Pons (tissue), 1 donor: ENCODE results near the gene KLHL17.
"Not testable (repeated sequence)": the region's sequence is repeated elsewhere in the genome, so short reads cannot be mapped to it uniquely, and the experiment has no call there.

Experiments used
- DNase-seq: peaks from one replicate; pipeline ENCODE4 v3.0.0-alpha.2; 2016; ENCODE audit warnings: low spot score

KLHL17 gene

DNA sequence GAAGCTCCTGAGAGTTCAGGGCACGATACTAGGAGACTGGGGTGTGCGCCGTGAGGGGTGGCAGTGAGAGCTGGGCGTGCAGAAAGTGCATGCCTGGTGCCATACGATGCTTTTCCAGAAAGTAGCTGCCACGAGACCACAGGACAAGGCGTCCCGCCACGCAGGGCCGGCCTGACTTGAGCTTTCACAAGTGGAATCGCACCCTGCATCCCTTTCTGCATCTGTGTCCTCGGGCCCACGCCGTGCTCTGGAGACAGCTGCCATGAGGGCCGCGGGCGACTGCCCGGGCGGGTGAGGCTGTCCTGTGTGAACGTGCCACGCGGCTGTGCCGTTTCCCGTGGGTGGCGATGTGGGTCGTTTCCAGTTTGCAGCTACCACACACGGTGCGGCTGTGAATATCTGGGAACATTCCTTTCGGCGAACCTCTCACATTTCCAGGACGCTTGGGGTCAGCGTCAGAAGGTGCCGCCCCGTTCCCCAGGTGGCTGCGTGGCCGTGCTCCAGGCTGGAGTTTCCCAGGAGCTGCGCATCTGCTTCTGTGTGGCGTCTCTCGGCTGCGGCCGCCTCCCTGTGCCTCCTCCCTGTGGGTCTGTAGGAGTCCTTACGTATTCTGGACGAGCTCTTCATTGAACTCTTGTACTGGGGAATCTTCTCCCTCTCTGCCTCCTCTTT is 22.5 kb downstream of the KLHL17 start:
- no peak for DNase-seq

DNA sequence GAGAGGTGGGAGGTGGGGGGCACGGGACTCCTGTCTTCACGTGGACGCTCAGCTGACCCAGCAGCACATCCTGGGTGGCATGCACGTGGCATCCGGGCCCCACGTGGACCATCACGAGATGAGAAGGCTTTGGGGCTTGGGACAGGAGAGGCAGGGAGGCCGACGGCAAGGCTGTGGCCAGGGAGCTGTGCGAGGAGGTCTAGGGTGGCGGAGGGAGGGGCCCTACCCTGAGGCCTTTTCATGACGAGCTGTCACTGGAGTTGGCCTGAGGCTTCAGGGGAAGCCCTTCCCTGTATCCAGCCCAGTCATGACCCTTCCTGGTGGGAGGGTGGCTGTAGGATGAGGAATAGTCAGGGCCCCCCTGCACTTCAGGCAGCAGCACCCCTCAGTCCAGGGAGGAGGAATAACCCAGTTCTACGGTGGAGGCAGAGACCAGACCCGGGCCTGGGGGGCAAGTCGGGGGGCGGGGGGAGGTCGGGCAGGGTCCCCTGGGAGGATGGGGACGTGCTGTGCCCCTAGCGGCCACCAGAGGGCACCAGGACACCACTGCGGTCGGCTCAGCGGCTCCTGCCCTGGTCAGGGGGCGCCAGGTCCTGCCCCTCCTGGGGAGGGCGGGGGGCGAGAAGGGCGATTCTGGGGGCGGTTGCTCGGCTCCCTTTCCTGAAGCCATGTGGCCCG is 23.6 kb downstream of the KLHL17 start:
- no peak for DNase-seq

DNA sequence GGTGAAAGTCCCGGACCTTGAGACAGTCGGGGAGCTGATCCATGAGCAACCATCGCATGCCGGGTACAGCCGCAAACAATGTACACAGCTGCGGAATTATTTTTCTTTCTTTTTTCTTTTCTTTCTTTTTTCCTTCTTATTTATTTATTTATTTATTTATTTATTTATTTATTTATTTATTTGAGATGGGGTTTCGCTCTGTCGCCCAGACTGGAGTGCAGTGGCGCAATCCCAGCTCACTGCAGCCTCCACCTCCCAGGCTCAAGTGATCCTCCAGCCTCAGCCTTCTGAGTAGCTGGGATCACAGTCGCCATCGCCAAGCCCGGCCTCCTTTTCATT is 24.1 kb downstream of the KLHL17 start:
- no peak for DNase-seq

DNA sequence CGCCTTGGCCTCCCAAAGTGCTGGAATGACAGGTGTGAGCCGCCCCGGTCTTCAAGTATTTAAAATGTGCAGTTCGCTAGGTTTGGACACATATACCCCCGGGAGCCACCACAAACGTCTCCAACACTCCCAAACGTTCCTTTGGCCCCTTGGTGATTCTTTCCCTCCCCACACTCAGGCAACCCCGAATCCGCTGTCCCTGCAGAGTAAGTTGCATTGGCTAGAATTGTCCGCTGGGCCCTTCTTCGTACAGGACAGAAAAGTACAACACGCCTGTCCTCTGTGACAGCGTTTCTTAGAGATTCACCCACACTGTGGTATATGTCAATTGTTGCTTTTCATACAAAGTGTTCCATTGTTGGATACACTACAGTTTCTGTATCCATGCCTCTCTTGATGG is 24.7 kb downstream of the KLHL17 start:
- DNase-seq = no peak

DNA sequence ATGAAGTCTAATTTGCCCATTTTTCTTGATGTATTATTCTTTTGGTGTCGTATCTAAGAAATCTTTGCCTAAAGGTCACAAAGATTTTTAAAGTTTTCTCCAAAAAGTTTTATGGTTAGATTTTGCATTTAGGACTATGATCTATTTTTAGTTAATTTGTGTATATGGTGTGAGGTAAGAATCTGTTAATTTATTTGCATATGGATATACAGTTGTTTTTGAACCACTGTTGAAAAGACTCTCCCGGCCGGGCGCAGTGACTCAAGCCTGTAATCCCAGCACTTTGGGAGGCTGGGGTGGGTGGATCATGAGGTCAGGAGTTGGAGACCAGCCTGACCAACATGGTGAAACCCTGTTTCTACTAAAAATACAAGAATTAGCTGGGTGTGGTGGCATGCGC is 27.7 kb downstream of the KLHL17 start:
- not testable (repeated sequence) for DNase-seq

DNA sequence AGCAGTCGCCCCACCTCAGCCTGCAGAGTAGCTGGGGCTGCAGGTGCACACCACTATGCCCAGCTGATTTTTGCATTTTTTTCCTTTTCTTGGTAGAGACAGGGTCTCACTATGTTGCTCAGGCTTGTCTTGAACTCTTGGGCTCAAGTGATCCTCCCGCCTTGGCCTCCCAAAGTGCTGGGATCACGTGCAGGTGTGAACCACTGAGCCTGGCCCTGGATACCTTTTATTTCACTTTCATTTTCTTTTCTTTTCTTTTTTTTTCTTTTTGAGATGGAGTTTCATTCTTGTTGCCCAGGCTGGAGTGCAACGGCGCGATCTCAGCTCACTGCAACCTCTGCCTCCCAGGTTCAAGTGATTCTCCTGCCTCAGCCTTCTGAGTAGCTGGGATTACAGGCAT is 30.9 kb downstream of the KLHL17 start:
- not testable (repeated sequence) for DNase-seq

DNA sequence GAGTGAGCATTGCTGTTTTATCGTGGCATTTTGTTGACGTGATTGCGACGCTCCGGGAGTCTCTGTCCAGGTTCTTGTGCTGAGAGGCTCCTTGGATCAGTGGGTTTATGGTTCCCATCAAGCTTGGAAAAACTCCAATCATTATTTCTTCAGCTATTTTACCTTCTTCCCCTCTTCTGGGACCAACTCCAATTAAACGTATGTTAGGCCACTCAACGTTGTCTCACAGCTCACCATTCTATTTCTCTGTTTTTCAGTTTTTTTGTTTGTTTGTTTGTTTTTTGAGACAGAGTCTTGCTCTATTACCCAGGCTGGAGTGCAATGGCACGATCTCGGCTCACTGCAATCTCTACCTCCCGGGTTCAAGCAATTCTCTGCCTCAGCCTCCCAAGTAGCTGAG is 31.5 kb downstream of the KLHL17 start:
- no peak for DNase-seq

DNA sequence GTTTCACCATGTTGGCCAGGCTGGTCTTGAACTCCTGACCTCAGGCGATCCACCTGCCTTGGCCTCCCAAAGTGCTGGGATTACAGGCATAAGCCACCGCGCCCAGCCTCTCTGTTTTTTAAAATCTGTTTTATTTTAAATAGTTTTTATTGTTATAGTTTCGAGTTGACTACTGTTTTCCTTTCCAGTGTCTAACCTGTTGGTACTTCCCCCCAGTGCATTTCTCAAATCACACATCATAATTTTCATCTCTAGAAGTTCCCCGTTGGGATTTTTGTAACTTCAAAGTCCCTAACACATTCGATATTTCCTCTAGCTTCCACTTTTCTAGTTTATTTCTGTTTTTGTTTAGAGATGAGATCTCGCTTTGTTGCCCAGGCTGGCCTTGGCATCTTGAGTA is 32.0 kb downstream of the KLHL17 start:
- DNase-seq = no peak

DNA sequence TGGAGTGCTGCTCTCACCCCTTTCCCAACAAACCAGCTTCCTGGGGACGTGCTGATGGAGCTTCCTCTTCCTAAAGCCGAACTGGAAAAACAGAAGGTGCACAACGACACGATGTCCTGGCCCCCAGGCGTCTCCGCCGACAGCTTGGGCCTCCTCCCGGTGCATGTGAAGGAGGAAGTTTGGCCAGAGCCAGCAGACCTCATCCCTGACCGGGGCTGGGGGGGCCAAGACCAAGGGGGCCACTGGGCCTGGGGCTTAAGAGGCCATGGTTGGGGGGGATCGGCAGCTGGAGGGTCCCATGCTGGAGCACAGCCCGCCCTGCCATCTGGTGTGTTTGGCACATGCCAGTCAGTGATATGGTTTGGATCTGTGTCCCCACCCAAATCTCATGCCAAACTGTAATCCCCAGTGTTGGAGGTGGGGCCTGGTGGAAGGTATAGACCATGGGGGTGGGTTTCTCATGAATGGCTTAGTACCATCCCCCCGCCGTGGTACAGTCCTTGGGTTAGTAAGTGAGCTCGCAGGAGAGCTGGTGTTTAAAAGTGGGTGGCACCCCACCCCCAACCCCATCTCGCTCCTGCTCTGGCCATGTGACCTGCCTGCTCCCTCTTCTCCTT is 33.1 kb downstream of the KLHL17 start:
- DNase-seq = no peak

DNA sequence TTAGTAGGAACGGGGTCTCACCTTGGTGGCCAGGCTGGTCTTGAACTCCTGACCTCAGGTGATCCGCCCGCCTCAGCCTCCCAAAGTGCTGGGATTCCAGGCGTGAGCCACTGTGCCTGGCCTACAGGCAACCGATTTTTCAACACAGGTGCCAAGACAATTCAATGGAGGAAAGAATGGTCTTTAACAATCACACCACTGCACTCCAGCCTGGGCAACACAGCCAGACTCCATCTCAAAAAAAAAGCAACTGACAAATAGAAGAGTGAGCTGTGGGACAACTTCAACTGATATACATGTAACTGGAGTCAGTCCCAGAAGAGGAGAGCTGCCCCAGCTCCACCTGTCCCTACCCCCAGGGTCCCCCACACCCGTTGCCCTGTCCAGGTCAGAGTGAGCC is 34.2 kb downstream of the KLHL17 start:
- not testable (repeated sequence) for DNase-seq

DNA sequence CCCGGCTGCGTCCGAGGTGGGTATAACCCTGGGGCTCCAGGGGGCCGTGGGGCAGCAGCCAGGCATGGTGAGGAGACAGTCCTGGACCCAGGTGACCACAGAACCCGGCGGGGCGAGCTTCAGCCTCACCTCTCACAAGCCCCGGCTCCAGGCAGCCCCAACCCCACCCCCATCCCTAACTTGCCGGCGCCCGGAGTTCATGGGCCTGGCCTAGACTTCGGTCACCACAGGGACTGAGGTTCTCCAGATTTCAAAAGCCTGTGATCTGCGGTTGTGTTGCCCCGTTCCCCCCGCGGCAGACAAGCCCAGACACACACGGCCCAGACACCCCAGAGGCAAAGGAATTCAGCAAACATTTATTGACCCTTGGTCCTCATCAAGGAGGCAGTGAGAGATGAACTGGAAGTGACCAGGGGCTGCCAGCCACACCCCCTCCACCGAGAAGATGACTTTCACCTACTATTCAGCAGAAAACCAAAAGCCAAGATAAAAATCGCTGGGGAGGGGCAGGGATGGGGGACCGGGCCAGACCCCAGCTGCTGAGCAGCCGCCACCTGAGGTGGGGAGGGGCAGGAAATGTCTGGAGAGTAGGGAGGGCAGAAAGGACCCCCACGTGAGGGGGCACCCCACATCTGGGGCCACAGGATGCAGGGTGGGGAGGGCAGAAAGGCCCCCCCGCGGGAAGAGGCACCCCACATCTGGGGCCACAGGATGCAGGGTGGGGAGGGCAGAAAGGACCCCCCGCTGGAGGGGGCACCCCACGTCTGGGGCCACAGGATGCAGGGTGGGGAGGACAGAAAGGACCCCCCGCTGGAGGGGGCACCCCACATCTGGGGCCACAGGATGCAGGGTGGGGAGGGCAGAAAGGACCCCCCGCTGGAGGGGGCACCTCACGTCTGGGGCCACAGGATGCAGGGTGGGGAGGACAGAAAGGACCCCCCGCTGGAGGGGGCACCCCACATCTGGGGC is 35.6 kb downstream of the KLHL17 start:
- DNase-seq = no peak

DNA sequence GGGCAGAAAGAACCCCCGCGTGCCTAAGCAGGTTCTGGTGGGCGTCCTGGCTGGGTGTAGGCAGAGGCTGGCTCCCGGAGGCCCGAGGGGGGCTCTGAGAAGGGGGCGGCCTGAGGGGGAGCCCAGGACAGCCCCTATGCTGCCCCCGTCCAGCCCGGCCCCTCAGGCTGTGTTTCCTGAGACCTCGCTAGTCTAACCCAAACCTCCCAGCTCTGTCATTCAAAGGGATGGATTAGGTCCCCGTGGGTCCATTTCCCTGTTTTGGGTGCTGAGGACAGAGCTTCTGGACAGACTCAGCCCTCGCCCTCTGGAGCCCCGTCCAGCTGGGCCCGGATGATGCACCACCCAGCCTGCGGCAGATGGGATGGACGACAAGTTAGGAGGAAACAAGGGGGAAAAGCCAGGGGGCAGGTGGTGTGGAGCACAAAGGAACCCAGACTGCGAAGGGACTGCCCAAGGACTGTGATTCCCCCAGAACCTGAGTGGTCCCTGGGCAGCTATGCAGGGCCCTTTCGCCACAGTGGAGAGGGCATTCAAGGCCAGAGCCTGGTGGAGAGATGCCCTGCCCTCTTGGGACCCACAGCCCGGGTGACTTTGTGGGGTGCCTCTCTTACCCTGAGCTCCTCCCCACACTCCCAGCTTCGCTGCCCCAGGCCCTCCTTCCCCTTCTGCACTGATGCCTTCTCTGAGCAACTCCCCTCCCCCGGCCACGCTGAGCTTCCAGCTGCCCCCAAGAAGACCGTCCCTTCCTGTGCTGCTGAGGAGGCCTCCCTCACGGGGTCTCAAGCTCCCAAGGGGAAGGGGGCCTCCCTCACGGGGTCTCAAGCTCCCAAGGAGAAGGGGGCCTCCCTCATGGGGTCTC is 36.7 kb downstream of the KLHL17 start:
- DNase-seq = no peak

DNA sequence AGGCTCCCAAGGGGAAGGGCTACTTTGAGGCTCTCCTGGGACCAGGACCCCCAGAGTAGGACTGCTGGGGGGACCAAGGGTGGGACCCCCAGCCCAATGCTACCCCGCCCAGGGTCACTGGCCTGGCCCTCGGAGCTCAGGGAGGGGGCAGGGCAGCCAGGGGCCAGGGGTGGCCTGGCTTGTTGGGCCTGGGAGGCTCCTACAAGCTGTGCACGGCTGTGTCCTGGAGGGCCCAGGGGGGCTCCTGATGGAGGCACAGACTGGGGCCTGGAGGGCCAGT is 37.3 kb downstream of the KLHL17 start:
- no peak for DNase-seq

DNA sequence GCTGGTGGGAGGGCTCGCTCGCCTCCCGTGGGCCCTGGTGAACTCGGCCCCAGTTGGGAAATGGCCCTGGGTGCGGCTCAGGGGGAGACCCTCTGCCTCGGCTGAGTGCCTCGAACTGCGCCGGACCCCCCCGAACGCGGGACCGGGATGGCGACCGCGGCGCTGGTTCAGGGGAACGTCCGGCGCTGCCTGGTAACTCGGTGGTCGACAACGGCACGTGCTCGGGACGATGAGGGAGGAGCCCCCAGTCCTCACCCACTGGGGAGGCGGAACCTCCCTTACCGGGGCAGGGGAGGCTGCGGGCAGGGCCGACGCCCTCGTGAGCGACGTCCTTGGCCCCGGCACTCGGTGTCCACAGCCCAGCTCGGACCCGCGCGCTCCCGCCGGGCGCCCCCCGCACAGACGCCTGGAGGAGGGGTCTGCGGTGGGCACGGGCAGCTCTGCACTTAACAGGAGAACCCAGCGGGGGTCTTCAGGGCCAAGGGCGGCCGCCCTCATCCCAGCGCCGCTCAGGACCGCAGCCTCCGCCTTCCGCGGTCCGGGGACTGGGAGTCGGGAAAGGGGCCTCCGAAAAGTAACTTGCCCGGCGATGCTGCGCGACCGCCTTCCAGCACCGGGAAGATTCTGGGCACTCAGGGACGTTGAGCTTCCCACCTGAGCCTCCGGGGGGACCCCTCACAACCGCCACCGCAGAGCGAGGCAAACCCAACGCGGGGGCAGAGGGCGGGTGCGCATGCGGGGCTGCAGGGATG is 37.8 kb downstream of the KLHL17 start:
- DNase-seq = no peak

DNA sequence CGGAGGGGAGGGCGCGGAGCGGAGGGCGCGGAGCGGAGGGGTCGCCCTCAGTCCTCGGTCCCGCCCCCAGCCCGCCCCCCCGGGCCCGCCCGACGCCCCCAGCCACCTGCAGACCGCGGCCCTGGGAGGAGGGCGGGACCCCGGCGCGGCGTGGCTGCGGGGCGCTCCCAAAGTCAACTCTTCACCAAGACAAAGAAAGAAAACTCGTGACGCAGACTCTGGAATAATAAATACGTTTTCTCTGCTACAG is 38.3 kb downstream of the KLHL17 start:
- DNase-seq = no peak

DNA sequence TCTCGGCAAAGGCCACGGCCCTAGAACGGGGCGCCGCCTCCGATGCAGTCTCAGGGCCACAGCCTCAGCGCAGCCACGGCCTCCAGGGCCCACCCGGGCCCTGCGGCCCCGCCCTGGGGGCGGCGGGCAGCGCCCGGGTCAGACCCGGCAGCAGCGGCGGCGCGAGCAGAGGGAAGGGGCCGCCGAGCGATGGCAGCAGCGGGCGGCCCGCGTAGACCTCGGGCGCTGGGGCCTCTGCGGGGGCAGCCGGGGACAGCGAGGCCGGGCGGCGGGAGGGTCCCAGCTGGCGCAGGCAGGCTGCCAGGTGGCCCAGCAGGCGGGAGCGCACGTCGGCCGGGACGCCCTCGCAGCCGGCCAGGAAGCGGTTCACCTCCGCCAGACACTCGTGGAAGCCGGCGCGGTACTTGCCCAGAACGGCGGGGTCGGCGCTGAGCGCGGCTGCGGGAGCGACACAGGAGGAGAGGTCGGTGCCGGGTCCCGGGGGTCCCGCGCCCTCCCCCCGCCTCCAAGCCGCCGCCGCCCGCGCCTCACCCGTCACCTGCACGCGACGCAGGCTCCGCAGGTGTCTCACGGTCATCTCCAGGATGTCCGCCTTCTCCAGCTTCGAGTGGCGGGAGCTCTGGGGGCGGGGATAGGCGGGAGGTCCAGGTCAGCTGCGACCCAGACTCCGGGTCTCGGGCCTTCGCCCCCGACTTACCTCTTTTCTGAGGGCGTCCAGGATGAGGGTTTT is 38.8 kb downstream of the KLHL17 start:
- no peak for DNase-seq

DNA sequence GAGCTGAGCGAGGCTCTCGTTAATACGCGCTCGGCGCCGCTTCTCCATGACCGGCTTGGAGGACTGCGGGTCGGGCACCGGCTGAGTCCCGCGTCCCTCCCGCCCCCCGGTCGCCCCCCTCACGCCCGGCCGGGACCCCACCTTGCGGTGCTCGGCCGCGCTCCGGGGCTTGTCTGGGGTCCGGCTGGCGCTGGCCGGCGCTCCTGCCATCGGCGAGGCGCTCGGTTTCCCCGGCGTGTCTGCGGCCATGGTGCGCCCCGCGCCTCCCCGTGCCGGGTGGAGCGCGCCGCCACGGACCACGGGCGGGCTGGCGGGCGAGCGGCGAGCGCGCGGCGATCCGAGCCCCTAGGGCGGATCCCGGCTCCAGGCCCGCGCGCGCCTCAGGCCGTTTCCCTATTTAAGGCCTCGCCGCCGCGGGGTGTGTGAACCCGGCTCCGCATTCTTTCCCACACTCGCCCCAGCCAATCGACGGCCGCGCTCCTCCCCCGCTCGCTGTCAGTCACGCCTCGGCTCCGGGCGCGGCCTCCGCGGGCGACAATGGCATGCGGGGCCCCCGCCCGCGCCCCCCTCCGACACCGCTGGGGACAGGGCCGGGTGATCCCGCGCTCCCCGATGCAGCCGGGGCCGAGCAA is 39.5 kb downstream of the KLHL17 start, which contains the start of gene HES4:
HES4 (minus strand) TSS at position 373 of the 632 bp plus-strand sequence; CDS start at position 249, 124 bp downstream.
- peak; percentile 36 for DNase-seq

DNA sequence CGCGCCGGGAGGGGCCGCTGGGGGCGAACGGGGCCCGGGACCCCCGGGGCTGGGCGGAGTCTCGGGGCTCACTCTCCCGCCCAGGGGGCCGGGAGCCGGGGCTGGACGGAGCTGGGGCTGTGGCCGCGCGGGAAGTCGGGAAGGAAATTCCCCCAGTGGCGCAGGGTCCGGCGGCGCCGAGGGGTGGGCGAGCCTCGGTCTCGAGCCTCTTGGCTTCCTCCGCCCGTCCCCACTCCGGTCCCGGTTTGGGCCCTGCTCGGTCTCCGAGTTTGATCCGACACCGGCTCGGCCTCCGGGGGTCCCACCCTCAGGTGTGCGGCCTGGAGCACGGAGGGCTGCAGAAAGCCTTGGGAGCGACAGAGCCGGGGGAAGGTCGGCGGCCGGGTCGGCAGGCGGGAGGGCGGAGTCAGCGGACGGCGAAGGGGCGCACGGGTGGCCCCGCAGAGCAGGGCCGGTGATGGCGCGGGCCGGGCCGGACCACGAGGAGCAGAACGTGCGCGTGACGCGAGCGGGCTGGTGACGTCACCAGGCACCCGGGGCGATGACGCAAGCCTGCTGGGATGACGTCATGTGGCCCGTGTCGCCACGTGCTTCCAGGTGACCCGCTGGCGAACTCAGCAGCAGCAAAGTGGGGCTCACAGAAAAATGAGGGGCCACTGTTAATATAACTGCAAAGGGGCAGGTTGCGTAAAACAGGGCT is 40.1 kb downstream of the KLHL17 start:
- DNase-seq = no peak

DNA sequence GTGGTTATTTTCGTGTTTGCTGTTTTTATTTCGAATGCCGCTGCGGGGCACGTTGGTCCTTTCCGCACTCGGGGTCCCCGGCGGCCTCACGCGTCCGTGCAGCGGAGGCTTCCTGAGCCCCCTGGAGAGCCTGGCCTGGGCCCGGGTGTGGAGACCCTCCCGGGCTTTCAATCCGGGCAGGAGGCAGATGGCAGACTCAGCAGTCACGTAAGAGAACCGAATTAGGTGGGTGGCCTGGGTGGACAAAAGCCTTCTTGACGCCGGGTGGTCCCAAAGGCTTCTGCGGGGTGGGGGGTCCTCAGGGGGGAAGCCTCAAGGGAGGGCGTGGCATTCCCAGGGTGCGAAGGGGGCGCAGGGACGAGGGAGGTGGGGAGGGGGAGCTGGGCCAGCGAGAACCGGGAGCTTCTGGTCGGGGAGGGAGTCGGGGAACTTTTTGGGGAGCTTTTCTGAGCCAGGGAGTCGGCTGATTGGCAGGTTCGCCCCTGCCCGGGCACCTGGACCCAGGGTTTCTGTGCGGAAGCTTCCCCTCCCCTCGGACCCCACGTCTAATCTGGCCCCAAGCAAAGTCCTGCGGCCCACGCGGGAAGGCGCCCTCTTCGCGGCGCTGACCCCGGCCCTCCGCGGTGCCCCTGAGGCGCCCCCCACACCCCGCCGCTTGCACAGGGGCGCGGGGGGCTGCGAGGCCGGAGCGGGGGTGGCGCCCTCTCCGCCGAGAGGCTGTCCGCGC is 40.8 kb downstream of the KLHL17 start:
- no peak for DNase-seq
